Ishikawa (cell line): ENCODE data around the gene FBH1.

Experiments used
- CEBPB ChIP-seq: IDR thresholded peaks from 2 replicates; pipeline ENCODE4 v1.6.1; 2012
- CREB1 ChIP-seq: IDR thresholded peaks from 2 replicates; pipeline ENCODE4 v1.6.1; 2012; ENCODE audit warnings: low read depth
- EGR1 ChIP-seq: IDR thresholded peaks from 2 replicates; pipeline ENCODE4 v1.6.1; 2012
- EP300 ChIP-seq: IDR thresholded peaks from 2 replicates; pipeline ENCODE4 v1.6.1; 2012; ENCODE audit warnings: borderline replicate concordance
- FOXM1 ChIP-seq: IDR thresholded peaks from 2 replicates; pipeline ENCODE4 v1.6.1; 2012; ENCODE audit warnings: low read depth, borderline replicate concordance
- MAX ChIP-seq: IDR thresholded peaks from 2 replicates; pipeline ENCODE4 v1.6.1; 2012
- RAD21 ChIP-seq: IDR thresholded peaks from 2 replicates; pipeline ENCODE4 v1.6.1; 2012; ENCODE audit warnings: low read depth
- REST ChIP-seq: IDR thresholded peaks from 2 replicates; pipeline ENCODE4 v1.6.1; 2012; ENCODE audit warnings: low read depth, mild to moderate bottlenecking
- TAF1 ChIP-seq: IDR thresholded peaks from 2 replicates; pipeline ENCODE4 v1.6.1; 2012; ENCODE audit warnings: low read depth, mild to moderate bottlenecking
- TCF12 ChIP-seq: IDR thresholded peaks from 2 replicates; pipeline ENCODE4 v1.6.1; 2012; ENCODE audit warnings: low read depth
- YY1 ChIP-seq: IDR thresholded peaks from 2 replicates; pipeline ENCODE4 v1.6.1; 2012; ENCODE audit warnings: low read depth

DNA sequence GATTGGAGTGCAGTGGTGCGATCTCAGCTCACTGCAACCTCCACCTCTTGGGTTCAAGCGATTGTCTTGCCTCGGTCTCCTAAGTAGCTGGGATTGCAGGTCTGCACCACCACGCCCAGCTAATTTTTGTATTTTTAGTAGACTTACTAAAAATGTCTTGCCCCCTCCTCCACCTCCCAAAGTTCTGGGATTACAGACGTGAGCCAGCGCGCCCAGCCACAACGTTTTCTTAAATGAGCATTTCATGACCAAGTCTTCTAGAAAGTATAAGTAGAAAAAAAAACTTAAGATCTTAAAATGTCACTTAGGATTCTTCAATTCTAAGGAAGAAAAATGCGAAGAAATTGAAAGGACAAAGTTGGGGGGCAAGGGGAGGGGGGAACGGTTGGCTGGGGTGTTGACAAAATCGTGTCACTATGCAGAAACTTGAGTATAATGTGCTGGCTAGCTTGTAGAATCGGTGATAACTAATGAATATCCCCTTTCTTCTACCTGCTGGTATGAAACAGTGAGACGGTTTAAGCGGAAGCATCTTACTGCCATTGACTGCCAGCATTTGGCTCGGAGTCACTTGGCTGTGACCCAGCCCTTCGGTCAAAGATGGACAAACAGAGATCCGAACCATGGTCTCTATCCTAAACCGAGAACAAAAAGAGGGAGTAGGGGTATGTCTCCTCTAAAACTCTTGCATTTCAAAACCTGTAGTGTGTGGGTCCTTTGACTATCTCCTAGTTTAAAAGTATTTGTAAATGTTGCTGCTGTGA lies 12.7 kb downstream of the FBH1 start:
- TF ChIP-seq MAX (no peak), CEBPB (no peak), YY1 (no peak), REST (no peak), TCF12 (no peak), TAF1 (no peak), EP300 (no peak), FOXM1 (no peak), CREB1 (no peak), RAD21 (no peak), EGR1 (no peak)
